Measurements from ENCODE around the gene NAMPT.

- no peak for TF ChIP-seq POLR2A (IDR thresholded peaks at IDR 0.05)
- TF ChIP-seq, protein P1, sequence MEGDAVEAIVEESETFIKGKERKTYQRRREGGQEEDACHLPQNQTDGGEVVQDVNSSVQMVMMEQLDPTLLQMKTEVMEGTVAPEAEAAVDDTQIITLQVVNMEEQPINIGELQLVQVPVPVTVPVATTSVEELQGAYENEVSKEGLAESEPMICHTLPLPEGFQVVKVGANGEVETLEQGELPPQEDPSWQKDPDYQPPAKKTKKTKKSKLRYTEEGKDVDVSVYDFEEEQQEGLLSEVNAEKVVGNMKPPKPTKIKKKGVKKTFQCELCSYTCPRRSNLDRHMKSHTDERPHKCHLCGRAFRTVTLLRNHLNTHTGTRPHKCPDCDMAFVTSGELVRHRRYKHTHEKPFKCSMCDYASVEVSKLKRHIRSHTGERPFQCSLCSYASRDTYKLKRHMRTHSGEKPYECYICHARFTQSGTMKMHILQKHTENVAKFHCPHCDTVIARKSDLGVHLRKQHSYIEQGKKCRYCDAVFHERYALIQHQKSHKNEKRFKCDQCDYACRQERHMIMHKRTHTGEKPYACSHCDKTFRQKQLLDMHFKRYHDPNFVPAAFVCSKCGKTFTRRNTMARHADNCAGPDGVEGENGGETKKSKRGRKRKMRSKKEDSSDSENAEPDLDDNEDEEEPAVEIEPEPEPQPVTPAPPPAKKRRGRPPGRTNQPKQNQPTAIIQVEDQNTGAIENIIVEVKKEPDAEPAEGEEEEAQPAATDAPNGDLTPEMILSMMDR (IDR thresholded peaks at IDR 0.05), result no peak
Measured at GRCh38 chr7:106236065-106236464, 48.7 kb downstream of the NAMPT start.

Measured in right lobe of liver (tissue), 4 donors.